Stimulated activated naive CD4-positive, alpha-beta T cell treated with Interleukin-2 at 50 U/mL for 16 hours (primary cell): ENCODE data around the gene TFPT.

ENCODE experiments used
- DNase-seq: peaks from one replicate; lab custom pipeline; 2025; lab: John Stamatoyannopoulos, UW

TFPT gene

GRCh38 chr19:54148158-54148557, 32.7 kb upstream of the TFPT start:
- DNase-seq: no peak

DNA sequence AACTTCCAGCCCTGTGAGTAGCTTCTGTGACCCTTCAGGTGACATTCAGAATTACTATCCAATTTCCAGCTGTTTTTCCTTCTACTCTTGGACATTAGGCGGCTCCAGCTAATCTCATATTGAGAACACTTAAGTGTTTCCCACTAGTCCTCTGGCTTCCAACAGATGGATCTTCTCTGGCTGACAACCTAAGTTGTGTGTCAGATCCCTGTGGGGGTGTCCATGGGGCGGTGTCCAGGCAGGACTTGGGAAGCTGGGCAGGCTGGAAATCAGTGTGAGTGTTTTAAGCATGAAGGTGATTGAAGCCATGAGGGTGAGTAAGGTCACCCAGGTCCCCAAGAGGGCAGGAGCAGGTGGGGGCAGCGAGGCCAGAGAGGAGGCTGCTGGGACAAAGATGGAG, 32.2 kb upstream of the TFPT start:
- no peak for DNase-seq

GRCh38 chr19:54145541-54146158, 30.2 kb upstream of the TFPT start:
- no peak for DNase-seq

GRCh38 chr19:54142166-54142780, 26.8 kb upstream of the TFPT start:
- DNase-seq: no peak

GRCh38 chr19:54141356-54141755, 25.9 kb upstream of the TFPT start:
- DNase-seq: no peak

DNA sequence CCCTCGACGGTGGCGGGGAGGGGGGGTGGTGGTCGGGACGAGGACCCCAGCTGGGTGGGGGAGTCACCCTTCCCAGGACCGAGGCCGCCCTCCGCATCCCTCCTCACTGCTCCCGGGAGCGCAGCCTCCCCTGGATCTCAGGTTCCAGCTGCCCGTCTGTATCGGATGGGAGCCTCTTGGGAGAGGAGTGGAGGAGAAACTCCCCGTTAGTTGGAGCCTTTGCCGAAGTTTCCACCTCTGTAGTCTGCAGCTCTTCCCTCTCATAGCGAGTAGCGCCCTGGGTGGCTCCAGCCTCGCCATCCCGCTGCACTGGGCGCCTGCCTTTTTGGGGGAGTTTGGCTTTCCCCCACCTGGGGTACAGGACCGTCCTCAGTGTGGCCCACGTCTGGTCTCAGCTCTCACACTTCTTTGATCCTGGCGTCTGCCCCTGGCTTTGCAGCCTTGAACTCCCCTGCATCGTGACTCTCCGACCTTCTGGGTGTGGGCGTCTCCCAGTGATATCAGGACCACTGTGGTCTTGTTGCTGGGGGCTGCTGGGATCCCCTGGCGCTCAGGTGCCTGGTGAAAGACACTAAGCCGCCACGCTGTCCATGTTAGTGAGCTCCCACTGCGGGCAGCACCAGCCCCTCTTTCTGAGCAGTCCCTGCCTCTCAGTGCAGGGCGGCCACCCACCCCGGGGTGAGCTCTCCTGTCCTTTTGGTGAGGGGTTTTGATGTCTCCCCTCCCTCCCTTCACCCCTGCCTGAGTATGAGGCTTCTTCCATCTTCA, 23.2 kb upstream of the TFPT start:
- peak; percentile 37 for DNase-seq

- DNase-seq: peak; percentile 17
Measured at GRCh38 chr19:54137699-54138488, 22.4 kb upstream of the TFPT start, which contains the start of gene CNOT3. TSS of gene CNOT3 (plus strand) at chr19:54137762. CDS start at chr19:54142979, 5,217 bp downstream.

GRCh38 chr19:54136864-54137698, 21.6 kb upstream of the TFPT start:
- peak; percentile 100 for DNase-seq

GRCh38 chr19:54136086-54136863, 20.8 kb upstream of the TFPT start:
- DNase-seq: no peak

GRCh38 chr19:54133957-54134590, 18.6 kb upstream of the TFPT start:
- no peak for DNase-seq

GRCh38 chr19:54133312-54133956, 18.0 kb upstream of the TFPT start:
- DNase-seq: no peak

DNA sequence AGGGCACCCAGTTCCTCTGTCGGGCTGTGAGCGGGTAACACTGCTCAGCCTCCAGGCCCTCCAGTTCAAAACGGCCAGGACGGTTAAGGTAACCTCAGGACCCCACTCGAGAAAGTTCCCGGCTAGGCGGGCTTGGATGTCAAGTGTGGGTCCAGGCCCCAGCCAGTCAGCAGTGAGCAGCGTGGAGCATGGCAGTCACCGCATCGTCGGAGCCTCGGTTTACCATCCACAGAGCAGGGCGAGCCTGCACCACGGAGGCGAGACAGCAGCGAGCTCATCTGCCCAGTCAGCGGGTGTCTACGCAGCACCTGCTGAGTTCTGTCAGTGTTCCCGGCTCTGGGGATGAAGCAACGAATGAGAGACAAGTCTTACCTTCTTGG, 14.2 kb upstream of the TFPT start:
- DNase-seq: no peak

- DNase-seq: no peak
Measured at GRCh38 chr19:54128796-54129616, 13.5 kb upstream of the TFPT start.

DNA sequence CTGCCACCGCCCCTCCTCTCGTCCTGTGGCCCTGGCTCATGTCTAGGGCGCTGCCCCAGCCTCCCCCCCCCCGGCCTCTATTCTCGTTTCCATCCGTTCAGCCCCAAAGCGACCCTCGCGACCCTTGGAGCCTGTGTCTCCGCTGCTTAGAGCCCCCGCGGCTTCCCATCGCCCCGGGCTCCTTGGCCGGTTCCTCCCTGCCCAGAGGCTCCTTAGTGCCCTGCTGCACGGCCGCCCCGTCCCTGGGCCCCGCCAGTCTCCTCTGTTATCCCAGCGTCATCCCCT, 12.9 kb upstream of the TFPT start:
- DNase-seq: no peak

- no peak for DNase-seq
Measured at GRCh38 chr19:54127688-54128440, 12.4 kb upstream of the TFPT start.

DNA sequence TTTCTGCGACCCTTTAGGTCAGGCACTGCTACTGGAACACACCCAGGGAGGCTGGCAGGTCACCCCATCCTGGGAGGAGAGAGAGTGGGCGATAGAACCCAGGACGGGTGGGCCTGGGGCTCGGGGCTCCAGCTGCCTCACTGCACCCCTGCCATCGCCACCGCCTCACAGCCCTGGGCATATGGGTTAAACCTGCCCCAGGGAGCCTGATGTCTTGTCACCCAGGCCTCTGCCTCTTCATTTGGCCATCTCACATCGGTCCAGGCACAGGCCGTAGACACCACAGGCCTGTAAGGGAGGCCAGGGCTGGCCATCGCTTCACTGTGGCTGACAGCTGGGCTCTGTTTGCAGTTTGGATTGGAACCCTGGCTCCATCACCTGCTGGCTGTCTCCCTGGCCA, 10.3 kb upstream of the TFPT start:
- DNase-seq: no peak

DNA sequence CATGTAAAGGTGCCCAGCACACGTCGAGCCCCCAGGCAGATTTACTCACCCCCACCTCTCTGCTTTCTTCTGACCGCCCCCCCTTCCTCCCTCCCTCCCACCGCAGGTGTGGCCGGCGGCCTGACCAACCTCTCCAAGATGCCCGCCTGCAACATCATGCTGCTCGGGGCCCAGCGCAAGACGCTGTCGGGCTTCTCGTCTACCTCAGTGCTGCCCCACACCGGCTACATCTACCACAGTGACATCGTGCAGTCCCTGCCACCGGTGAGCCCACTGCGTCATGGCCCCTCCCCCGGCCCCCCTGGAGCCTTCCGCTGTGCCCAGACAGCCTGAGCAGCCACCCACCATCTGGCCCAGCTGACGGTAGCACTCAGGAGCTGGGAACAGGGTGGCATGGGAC, 8.9 kb upstream of the TFPT start:
- no peak for DNase-seq

DNA sequence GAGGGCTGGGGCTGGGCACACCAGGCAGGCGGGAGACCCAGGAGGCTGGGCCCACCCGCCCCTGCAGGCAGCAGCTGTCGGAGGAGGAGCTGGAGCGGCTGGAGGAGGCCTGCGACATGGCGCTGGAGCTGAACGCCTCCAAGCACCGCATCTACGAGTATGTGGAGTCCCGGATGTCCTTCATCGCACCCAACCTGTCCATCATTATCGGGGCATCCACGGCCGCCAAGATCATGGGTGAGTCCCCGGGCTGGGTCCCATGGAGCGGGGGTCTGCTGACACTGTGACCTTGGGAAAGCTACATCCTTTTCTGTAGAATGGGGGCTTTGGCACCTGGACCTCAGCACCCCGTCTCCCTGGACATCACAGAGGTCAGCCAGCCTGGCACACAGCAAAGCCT, 8.2 kb upstream of the TFPT start:
- no peak for DNase-seq
